ENCODE measurements around the gene ZCCHC17.
"Not testable (repeated sequence)": the region's sequence is repeated elsewhere in the genome, so short reads cannot be mapped to it uniquely, and the experiment has no call there.

The ZCCHC17 gene

GRCh38 chr1:31371121-31371959 is 74.5 kb downstream of the ZCCHC17 start:
- no peak for DNase-seq

- DNase-seq, result no peak
These were observed 75.2 kb downstream of the ZCCHC17 start for GRCh38 chr1:31372051-31372450.

- no peak for DNase-seq
These were observed 75.9 kb downstream of the ZCCHC17 start for GRCh38 chr1:31372751-31373055.

GRCh38 chr1:31373056-31373896 is 76.4 kb downstream of the ZCCHC17 start, which contains the start of gene FABP3:
Gene FABP3 (minus strand): TSS chr1:31373076. CDS start chr1:31373014, 62 bp downstream.
- DNase-seq, result peak; percentile 56 to 80

- no peak for DNase-seq
These were observed 77.2 kb downstream of the ZCCHC17 start for GRCh38 chr1:31373897-31374486.

GRCh38 chr1:31374511-31375196 is 77.8 kb downstream of the ZCCHC17 start:
- DNase-seq, result no peak

GRCh38 chr1:31376375-31377134 is 79.7 kb downstream of the ZCCHC17 start:
- DNase-seq, result peak; percentile 95 to 96

- DNase-seq, result no peak
These were observed 80.6 kb downstream of the ZCCHC17 start for GRCh38 chr1:31377364-31377863.

- DNase-seq, result no peak
These were observed 81.2 kb downstream of the ZCCHC17 start for GRCh38 chr1:31378001-31378400.

GRCh38 chr1:31380181-31380580 is 83.3 kb downstream of the ZCCHC17 start:
- DNase-seq, result no peak

- DNase-seq, result no peak
These were observed 84.8 kb downstream of the ZCCHC17 start for GRCh38 chr1:31381394-31382294.

GRCh38 chr1:31382379-31382989 is 85.7 kb downstream of the ZCCHC17 start:
- DNase-seq, result peak; percentile 13 to 70

GRCh38 chr1:31383967-31384366 is 87.1 kb downstream of the ZCCHC17 start:
- DNase-seq, result peak; percentile 12 to 61

- DNase-seq, result not testable (repeated sequence)
These were observed 89.9 kb downstream of the ZCCHC17 start for GRCh38 chr1:31386576-31387243.

GRCh38 chr1:31387612-31388011 is 90.8 kb downstream of the ZCCHC17 start:
- DNase-seq, result no peak

- DNase-seq, result no peak
These were observed 92.8 kb downstream of the ZCCHC17 start for GRCh38 chr1:31389616-31390015.

- DNase-seq, result no peak
These were observed 93.2 kb downstream of the ZCCHC17 start for GRCh38 chr1:31390071-31390470.

- DNase-seq, result no peak
These were observed 96.6 kb downstream of the ZCCHC17 start for GRCh38 chr1:31393463-31393862.

- peak; percentile 94 to 96 for DNase-seq
These were observed 97.9 kb downstream of the ZCCHC17 start for GRCh38 chr1:31394584-31395193.
